Measurements from ENCODE around the gene CSNK1A1L. TPM values are rescaled to one million over a fixed set of nuclear protein-coding genes. Genes with fewer than 3 reads are reported as not detected.

Gene CSNK1A1L
- total and polyA plus RNA-seq, 10 of the 15 experiments (the other 5 are each of a cell fraction or from before 2014, with no cell fraction given): not detected

Other genes with a start within 250 kb of the CSNK1A1L start
- gene SMAD9, start 185.4 kb downstream of the CSNK1A1L start, total RNA-seq (2014; rRNA removed): not detected in 2 replicates
- not detected in 2 replicates for gene SMAD9, start 185.4 kb downstream of the CSNK1A1L start, total RNA-seq (2014; rRNA removed; fragmentation: Illumina TruSeq; extraction: Trizol)
- gene SMAD9, start 185.4 kb downstream of the CSNK1A1L start, total RNA-seq (2021): 0.05 TPM in 1 of 2 replicates, not detected in the other
- gene SMAD9, start 185.4 kb downstream of the CSNK1A1L start, polyA plus RNA-seq (2011; rRNA removed): not detected in 2 replicates
- gene SMAD9, start 185.4 kb downstream of the CSNK1A1L start, polyA plus RNA-seq (2014; fragmentation: Illumina TruSeq; extraction: Trizol): not detected in 2 replicates
- gene SMAD9, start 185.4 kb downstream of the CSNK1A1L start, polyA plus RNA-seq (2014; fragmentation: Nextera tagmentation; extraction: Ambion mirVana): under 1 TPM; 0.22 to 0.69 TPM
- 0.03 TPM in 1 of 2 replicates, not detected in the other for gene SMAD9, start 185.4 kb downstream of the CSNK1A1L start, polyA plus RNA-seq (2014; rRNA removed)
- under 1 TPM; 0.29 to 0.55 TPM for gene SMAD9, start 185.4 kb downstream of the CSNK1A1L start, polyA plus RNA-seq (2016; fragmentation: Nextera tagmentation; extraction: Ambion mirVana)
- 42.6 and 45.1 TPM in 2 replicates for gene ALG5, start 106.3 kb downstream of the CSNK1A1L start, total RNA-seq (2014; rRNA removed)
- gene ALG5, start 106.3 kb downstream of the CSNK1A1L start, total RNA-seq (2014; rRNA removed; fragmentation: Illumina TruSeq; extraction: Trizol): 42.4 and 43.6 TPM in 2 replicates
- 30.8 and 34.3 TPM in 2 replicates for gene ALG5, start 106.3 kb downstream of the CSNK1A1L start, total RNA-seq (2021)
- 23.9 and 30.6 TPM in 2 replicates for gene ALG5, start 106.3 kb downstream of the CSNK1A1L start, polyA plus RNA-seq (2011; rRNA removed)
- gene ALG5, start 106.3 kb downstream of the CSNK1A1L start, polyA plus RNA-seq (2014; fragmentation: Illumina TruSeq; extraction: Trizol): 38.9 and 41.3 TPM in 2 replicates
- gene ALG5, start 106.3 kb downstream of the CSNK1A1L start, polyA plus RNA-seq (2014; fragmentation: Nextera tagmentation; extraction: Ambion mirVana): 10 to 100 TPM; 61.6 to 79.9 TPM
- 30.6 and 36.8 TPM in 2 replicates for gene ALG5, start 106.3 kb downstream of the CSNK1A1L start, polyA plus RNA-seq (2014; rRNA removed)
- 10 to 100 TPM; 71.3 to 82.2 TPM for gene ALG5, start 106.3 kb downstream of the CSNK1A1L start, polyA plus RNA-seq (2016; fragmentation: Nextera tagmentation; extraction: Ambion mirVana)
- 72.9 and 82.5 TPM in 2 replicates for gene EXOSC8, start 104.9 kb downstream of the CSNK1A1L start, total RNA-seq (2014; rRNA removed)
- gene EXOSC8, start 104.9 kb downstream of the CSNK1A1L start, total RNA-seq (2014; rRNA removed; fragmentation: Illumina TruSeq; extraction: Trizol): 87.0 and 96.0 TPM in 2 replicates
- 68.5 and 69.0 TPM in 2 replicates for gene EXOSC8, start 104.9 kb downstream of the CSNK1A1L start, total RNA-seq (2021)
- 102 and 139 TPM in 2 replicates for gene EXOSC8, start 104.9 kb downstream of the CSNK1A1L start, polyA plus RNA-seq (2011; rRNA removed)
- gene EXOSC8, start 104.9 kb downstream of the CSNK1A1L start, polyA plus RNA-seq (2014; fragmentation: Illumina TruSeq; extraction: Trizol): 128 and 148 TPM in 2 replicates
- gene EXOSC8, start 104.9 kb downstream of the CSNK1A1L start, polyA plus RNA-seq (2014; fragmentation: Nextera tagmentation; extraction: Ambion mirVana): 100 to 1,000 TPM; 548 to 553 TPM
- gene EXOSC8, start 104.9 kb downstream of the CSNK1A1L start, polyA plus RNA-seq (2014; rRNA removed): 88.3 and 102 TPM in 2 replicates
- gene EXOSC8, start 104.9 kb downstream of the CSNK1A1L start, polyA plus RNA-seq (2016; fragmentation: Nextera tagmentation; extraction: Ambion mirVana): 100 to 1,000 TPM; 237 to 264 TPM
- 32.9 and 35.0 TPM in 2 replicates for gene SUPT20H, start 46.0 kb downstream of the CSNK1A1L start, total RNA-seq (2014; rRNA removed)
- 52.3 and 53.5 TPM in 2 replicates for gene SUPT20H, start 46.0 kb downstream of the CSNK1A1L start, total RNA-seq (2014; rRNA removed; fragmentation: Illumina TruSeq; extraction: Trizol)
- 37.0 and 40.0 TPM in 2 replicates for gene SUPT20H, start 46.0 kb downstream of the CSNK1A1L start, total RNA-seq (2021)
- 61.1 and 71.6 TPM in 2 replicates for gene SUPT20H, start 46.0 kb downstream of the CSNK1A1L start, polyA plus RNA-seq (2011; rRNA removed)
- gene SUPT20H, start 46.0 kb downstream of the CSNK1A1L start, polyA plus RNA-seq (2014; fragmentation: Illumina TruSeq; extraction: Trizol): 69.8 and 94.1 TPM in 2 replicates
- gene SUPT20H, start 46.0 kb downstream of the CSNK1A1L start, polyA plus RNA-seq (2014; fragmentation: Nextera tagmentation; extraction: Ambion mirVana): 10 to 100 TPM; 12.3 to 13.9 TPM
- 37.4 and 43.0 TPM in 2 replicates for gene SUPT20H, start 46.0 kb downstream of the CSNK1A1L start, polyA plus RNA-seq (2014; rRNA removed)
- 10 to 100 TPM; 52.0 to 60.3 TPM for gene SUPT20H, start 46.0 kb downstream of the CSNK1A1L start, polyA plus RNA-seq (2016; fragmentation: Nextera tagmentation; extraction: Ambion mirVana)